PC-3 (cell line): Measurements from ENCODE around the gene KCNJ6. TPM values are rescaled to one million over a fixed set of nuclear protein-coding genes. Genes with fewer than 3 reads are reported as not detected.

Experiments used
- ATAC-seq: fragments of 200-7000 bp; cut with Tn5 transposase; 2 replicates; pipeline ENCODE4 v1.9.1; 2020; ENCODE audit warnings: mild to moderate bottlenecking, moderate library complexity
- BruUV-seq: library from RNA; stranded (reverse); fragments of 400-500 nt; replicated peaks from 2 replicates; lab custom pipeline; 2021; lab: Mats Ljungman, UMichigan
- CTCF ChIA-PET: fragments of 300-600 bp; sonication (Branson Sonifier 250); formaldehyde crosslinking; loops from one replicate; lab custom pipeline; 2022; ENCODE audit warnings: antibody characterized with exemption; lab: Charles Lee
- POLR2A ChIA-PET: fragments of 300-600 bp; sonication (Branson Sonifier 250); formaldehyde crosslinking; loops from one replicate; lab custom pipeline; 2022; ENCODE audit warnings: antibody characterized with exemption; ENCODE audit not compliant: unreplicated experiment; lab: Charles Lee
- DNase-seq: peaks from one replicate; pipeline ENCODE4 v3.0.0-alpha.2; 2015
- H2AFZ ChIP-seq: fragments of 300-600 bp; sonication (generic); 2 replicates; pipeline ENCODE4 v1.6.0; 2016; ENCODE audit warnings: antibody characterized with exemption, low read length
- H3F3A ChIP-seq: fragments of 300-600 bp; sonication (generic); one replicate; pipeline ENCODE4 v1.6.0; 2017; ENCODE audit warnings: antibody characterized with exemption, low read length, control low read depth, mild to moderate bottlenecking; ENCODE audit not compliant: unreplicated experiment
- H3K27ac ChIP-seq: fragments of 300-600 bp; sonication (generic); 2 replicates; pipeline ENCODE4 v1.5.1; 2016; ENCODE audit warnings: mild to moderate bottlenecking, low read length
- H3K27me3 ChIP-seq: fragments of 300-600 bp; sonication (generic); 2 replicates; pipeline ENCODE4 v1.6.1; 2016; ENCODE audit warnings: low read length, mixed read lengths
- H3K36me3 ChIP-seq: fragments of 300-600 bp; sonication (generic); 2 replicates; pipeline ENCODE4 v1.6.1; 2016; ENCODE audit warnings: low read depth, mixed run types, low read length, mixed read lengths
- H3K4me1 ChIP-seq: fragments of 300-600 bp; sonication (generic); 2 replicates; pipeline ENCODE4 v1.5.1; 2016; ENCODE audit warnings: low read length; ENCODE audit not compliant: insufficient read depth
- H3K4me2 ChIP-seq: fragments of 300-600 bp; sonication (generic); 2 replicates; pipeline ENCODE4 v1.6.0; 2016; ENCODE audit warnings: low read length
- H3K4me3 ChIP-seq: fragments of 300-600 bp; sonication (generic); 2 replicates; pipeline ENCODE4 v1.5.1; 2016; ENCODE audit warnings: mild to moderate bottlenecking, low read length, mixed read lengths
- H3K79me2 ChIP-seq: fragments of 300-600 bp; sonication (generic); 2 replicates; pipeline ENCODE4 v1.6.1; 2017; ENCODE audit warnings: low read length, mixed read lengths
- H3K9ac ChIP-seq: fragments of 300-600 bp; sonication (generic); 2 replicates; pipeline ENCODE4 v1.6.0; 2016; ENCODE audit warnings: mild to moderate bottlenecking, low read length
- H3K9me2 ChIP-seq: fragments of 300-600 bp; sonication (generic); replicated peaks from 2 replicates; pipeline ENCODE4 v1.6.1; 2016; ENCODE audit warnings: mixed run types, low read length, mixed read lengths
- H3K9me3 ChIP-seq: fragments of 300-600 bp; sonication (generic); 2 replicates; pipeline ENCODE4 v1.6.1; 2016; ENCODE audit warnings: low read length, mixed read lengths
- H4K20me1 ChIP-seq: fragments of 300-600 bp; sonication (generic); 2 replicates; pipeline ENCODE4 v1.6.1; 2016; ENCODE audit warnings: low read length, mixed read lengths
- CTCF ChIP-seq: fragments of 300-600 bp; sonication (generic); conservative IDR thresholded peaks from 2 replicates; pipeline ENCODE4 v1.5.1; 2017; ENCODE audit warnings: antibody characterized with exemption, low read depth, mild to moderate bottlenecking, low read length
- EZH2 ChIP-seq: fragments of 300-600 bp; sonication (generic); IDR thresholded peaks from one replicate; pipeline ENCODE4 v1.6.1; 2017; ENCODE audit warnings: antibody characterized with exemption, mild to moderate bottlenecking, low read length; ENCODE audit not compliant: unreplicated experiment
- EZH2phosphoT487 ChIP-seq: fragments of 300-600 bp; sonication (generic); IDR thresholded peaks from 2 replicates; pipeline ENCODE4 v1.6.1; 2018; ENCODE audit warnings: mild to moderate bottlenecking, antibody characterized with exemption, low read length, borderline replicate concordance
- intact Hi-C: fragments of 100-400 bp; cut with micrococcal nuclease; formaldehyde crosslinking; loops from 2 replicates; pipeline ENCODE4 v1.9.0; 2023
- total RNA-seq: library from RNA; depleted of rRNA; stranded (reverse); fragments of >200 nt; gene quantifications from 2 replicates; pipeline ENCODE4 v1.2.3, GENCODE V29; 2014

KCNJ6 gene
- total RNA-seq, 1 experiment from 2014 or later, result not detected

GRCh38 chr21:37878946-37879660, 37.2 kb downstream of the KCNJ6 start:
- no peaks in the 10 kb centered on the region for H3K36me3 ChIP-seq
- no peaks in the 10 kb centered on the region for H3K9me2 ChIP-seq
- ATAC-seq, result no peak
- 0 out of 2 replicates have a peak, but pooled peaks cover 5% of the 10 kb centered on the region for H3K9me3 ChIP-seq
- no peak for TF ChIP-seq EZH2
- no peak for TF ChIP-seq EZH2phosphoT487
- TF ChIP-seq CTCF, result no peak
- no peak overlapping the region for H3K9ac ChIP-seq
- H3K27ac ChIP-seq, result no peak overlapping the region
- H3K4me1 ChIP-seq, result peaks cover 18% of the 10 kb centered on the region; the same call in 1 of the 2 replicates
- H4K20me1 ChIP-seq, result no peaks in the 10 kb centered on the region
- peak; percentile 88 for DNase-seq
- H3K79me2 ChIP-seq, result no peaks in the 10 kb centered on the region
- no peak overlapping the region for H2AFZ ChIP-seq
- POLR2A ChIA-PET, result no interaction called here
- H3F3A ChIP-seq, result no peaks in the 10 kb centered on the region
- CTCF ChIA-PET, result no interaction called here
- H3K27me3 ChIP-seq, result 0 out of 2 replicates have a peak, but pooled peaks cover 3% of the 10 kb centered on the region
- H3K4me3 ChIP-seq, result no peak overlapping the region
- intact Hi-C loops, result no loop called here
- 0 out of 2 replicates have a peak overlapping the region, but pooled peaks have one; percentile 18 for H3K4me2 ChIP-seq
- BruUV-seq, result no TSS peak

- no peaks in the 10 kb centered on the region for H3K9me2 ChIP-seq
- no peaks in the 10 kb centered on the region for H3F3A ChIP-seq
- 0 out of 2 replicates have a peak, but pooled peaks cover 5% of the 10 kb centered on the region for H3K9me3 ChIP-seq
- intact Hi-C loops, result no loop called here
- CTCF ChIA-PET, result no interaction called here
- POLR2A ChIA-PET, result no interaction called here
- DNase-seq (no peak), ATAC-seq (no peak)
- H3K79me2 ChIP-seq, result no peaks in the 10 kb centered on the region
- no peaks in the 10 kb centered on the region for H3K27me3 ChIP-seq
- no TSS peak for BruUV-seq
- H4K20me1 ChIP-seq, result no peaks in the 10 kb centered on the region
- no peaks in the 10 kb centered on the region for H3K36me3 ChIP-seq
- peaks cover 18% of the 10 kb centered on the region; the same call in 1 of the 2 replicates for H3K4me1 ChIP-seq
- no peak overlapping the region for H3K4me3 ChIP-seq
- H3K4me2 ChIP-seq, result no peak overlapping the region
- no peak for TF ChIP-seq CTCF
- no peak for TF ChIP-seq EZH2
- TF ChIP-seq EZH2phosphoT487, result no peak
- no peak overlapping the region for H2AFZ ChIP-seq
- H3K9ac ChIP-seq, result no peak overlapping the region
- H3K27ac ChIP-seq, result no peak overlapping the region
Observed at GRCh38 chr21:37877888-37878684, 38.2 kb downstream of the KCNJ6 start.
